ENCODE data around the gene CAMK4.
"Not testable (repeated sequence)": the region's sequence is repeated elsewhere in the genome, so short reads cannot be mapped to it uniquely, and the experiment has no call there.

Gene CAMK4

GRCh38 chr5:111386832-111387162 lies 162.6 kb downstream of the CAMK4 start:
- DNase-seq: no peak

GRCh38 chr5:111387361-111387760 lies 163.2 kb downstream of the CAMK4 start:
- DNase-seq: no peak

- DNase-seq: no peak
These were observed 165.4 kb downstream of the CAMK4 start for GRCh38 chr5:111389390-111390082.

- DNase-seq: no peak
These were observed 168.0 kb downstream of the CAMK4 start for GRCh38 chr5:111392181-111392580.

GRCh38 chr5:111394586-111394985 lies 170.4 kb downstream of the CAMK4 start:
- DNase-seq: no peak

- no peak for DNase-seq
These were observed 173.8 kb downstream of the CAMK4 start for GRCh38 chr5:111398013-111398412.

GRCh38 chr5:111399113-111399512 lies 174.9 kb downstream of the CAMK4 start:
- DNase-seq: no peak

- DNase-seq: no peak
These were observed 177.7 kb downstream of the CAMK4 start for GRCh38 chr5:111401906-111402305.

GRCh38 chr5:111404270-111404769 lies 180.1 kb downstream of the CAMK4 start:
- DNase-seq: no peak

- no peak for DNase-seq
These were observed 183.4 kb downstream of the CAMK4 start for GRCh38 chr5:111407562-111407961.

GRCh38 chr5:111408817-111409216 lies 184.6 kb downstream of the CAMK4 start:
- no peak for DNase-seq

- not testable (repeated sequence) for DNase-seq
These were observed 185.1 kb downstream of the CAMK4 start for GRCh38 chr5:111409266-111409665.

- DNase-seq: not testable (repeated sequence)
These were observed 185.9 kb downstream of the CAMK4 start for GRCh38 chr5:111410067-111410466.

- no peak for DNase-seq
These were observed 187.1 kb downstream of the CAMK4 start for GRCh38 chr5:111411301-111411700.

- DNase-seq: no peak
These were observed 188.4 kb downstream of the CAMK4 start for GRCh38 chr5:111412593-111412992.

- no peak for DNase-seq
These were observed 190.9 kb downstream of the CAMK4 start for GRCh38 chr5:111415053-111415452.

- DNase-seq: no peak
These were observed 198.1 kb downstream of the CAMK4 start for GRCh38 chr5:111422245-111422644.

GRCh38 chr5:111422747-111423720 lies 198.8 kb downstream of the CAMK4 start:
- DNase-seq: no peak

GRCh38 chr5:111425205-111425604 lies 201.0 kb downstream of the CAMK4 start:
- no peak for DNase-seq

GRCh38 chr5:111427762-111428161 lies 203.6 kb downstream of the CAMK4 start:
- DNase-seq: no peak

GRCh38 chr5:111432883-111433536 lies 208.8 kb downstream of the CAMK4 start:
- DNase-seq: no peak

GRCh38 chr5:111434800-111435199 lies 210.6 kb downstream of the CAMK4 start:
- no peak for DNase-seq

- no peak for DNase-seq
These were observed 215.4 kb downstream of the CAMK4 start for GRCh38 chr5:111439473-111440075.
